HG02763 (cell line): ENCODE measurements around the gene OR6N1.

Source experiments
- ATAC-seq: cut with Tn5 transposase; IDR thresholded peaks from one replicate; pipeline ENCODE4 v1.9.1; 2021; ENCODE audit warnings: mild to moderate bottlenecking, moderate library complexity; ENCODE audit not compliant: unreplicated experiment

The OR6N1 gene

DNA sequence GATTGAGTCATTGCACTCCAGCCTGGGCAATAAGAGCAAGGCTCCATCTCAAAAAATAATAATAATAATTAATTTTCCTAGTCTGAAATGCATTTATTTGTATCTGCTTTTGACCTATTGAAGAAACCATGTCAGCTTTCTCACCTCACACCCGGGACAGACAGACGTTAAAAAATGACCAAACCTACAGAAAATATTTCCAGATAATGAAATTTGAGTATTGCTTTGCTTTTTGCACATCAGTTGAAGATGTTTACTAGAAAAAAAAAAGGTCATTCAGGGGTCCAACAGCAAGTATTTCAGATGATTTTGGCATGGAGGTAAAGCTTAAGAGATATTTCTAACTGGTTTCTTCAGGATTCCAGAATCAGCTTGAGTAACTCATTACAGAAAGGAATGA is 17.6 kb downstream of the OR6N1 start, which contains the start of gene OR6K6:
Gene OR6K6 (plus strand): TSS at position 301 of the 400 bp plus-strand sequence. CDS start 168 bp downstream, outside the sequence.
- ATAC-seq: no peak

- ATAC-seq: no peak
Measured at GRCh38 chr1:158752155-158752712, 19.8 kb downstream of the OR6N1 start.

DNA sequence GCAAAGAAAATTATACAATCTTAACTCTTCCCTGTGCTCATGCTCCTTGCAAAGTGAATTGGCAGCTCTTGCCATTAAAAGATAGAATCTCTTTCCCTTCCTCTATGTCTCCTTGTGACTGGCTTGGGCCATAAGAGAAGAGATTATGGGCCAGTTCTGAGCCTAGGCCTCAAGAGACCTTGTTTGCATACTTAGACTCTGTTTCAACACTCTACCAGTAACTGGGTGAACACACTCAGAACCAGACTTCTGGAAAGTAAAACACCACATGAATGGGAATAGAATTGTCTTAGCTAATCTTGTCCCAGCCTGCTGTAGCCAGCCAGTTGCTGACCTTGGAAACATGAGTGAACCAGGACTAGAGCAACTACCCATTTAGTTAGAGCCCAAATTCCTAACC is 36.1 kb downstream of the OR6N1 start:
- ATAC-seq: no peak

- no peak for ATAC-seq
Measured at GRCh38 chr1:158732524-158732923, 39.5 kb downstream of the OR6N1 start.

- no peak for ATAC-seq
Measured at GRCh38 chr1:158731707-158732106, 40.3 kb downstream of the OR6N1 start.

GRCh38 chr1:158730453-158730852 is 41.5 kb downstream of the OR6N1 start:
- no peak for ATAC-seq

DNA sequence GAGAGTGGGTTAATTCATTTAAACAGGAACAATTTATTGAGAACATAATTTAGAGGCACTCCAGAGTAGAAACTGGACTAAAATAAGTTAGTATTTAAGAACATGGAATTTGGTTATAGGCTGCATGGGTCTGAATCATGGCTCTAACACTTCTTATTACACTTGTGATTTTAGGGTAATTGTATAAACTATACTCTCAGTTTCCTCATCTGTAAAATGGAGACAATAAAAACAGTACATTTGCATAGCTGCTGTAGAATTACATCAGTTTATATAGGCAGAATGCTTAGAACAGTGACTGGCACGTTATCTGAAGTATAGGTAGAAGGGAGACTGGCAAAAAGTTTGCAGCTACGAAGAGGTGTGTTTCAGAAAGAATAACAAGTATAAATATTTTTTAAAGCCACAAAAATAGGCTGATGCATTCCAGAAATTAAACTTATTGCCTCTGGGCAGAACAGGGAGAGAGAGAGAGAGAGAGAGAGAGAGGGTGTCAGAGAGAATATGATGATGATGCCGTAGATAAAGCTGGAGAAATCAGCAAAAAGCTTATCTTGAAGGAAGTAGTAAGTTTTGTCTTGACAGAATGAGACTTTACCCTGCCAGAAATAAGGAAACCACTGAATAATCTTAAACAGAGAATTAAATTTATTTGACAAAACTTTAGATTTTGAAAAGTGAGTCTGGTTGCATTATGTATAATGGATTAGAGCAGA is 43.3 kb downstream of the OR6N1 start:
- no peak for ATAC-seq

GRCh38 chr1:158724442-158724841 is 47.6 kb downstream of the OR6N1 start:
- no peak for ATAC-seq

DNA sequence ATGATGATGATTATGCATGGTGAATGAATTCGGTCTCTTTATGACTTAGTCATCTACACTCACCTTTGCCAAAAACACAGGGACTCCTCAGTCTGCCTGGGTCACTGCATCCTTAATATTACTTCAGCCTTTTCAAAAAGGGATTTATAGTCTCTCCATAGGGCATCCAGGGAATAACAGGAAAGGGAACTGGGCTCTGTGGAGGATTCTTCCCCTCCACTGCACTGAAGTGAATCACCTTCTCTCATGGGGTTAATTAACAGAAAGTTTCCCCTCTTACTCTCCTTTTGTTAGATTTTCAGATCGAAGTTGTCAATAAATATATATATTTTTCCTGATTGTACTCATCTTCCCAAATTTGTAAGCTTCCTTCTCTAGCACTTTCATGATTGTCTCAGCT is 51.4 kb downstream of the OR6N1 start, which contains the start of gene OR6K3:
Gene OR6K3 (minus strand): TSS at position 101 of the 400 bp plus-strand sequence. CDS start 2,605 bp downstream, outside the sequence.
- no peak for ATAC-seq

DNA sequence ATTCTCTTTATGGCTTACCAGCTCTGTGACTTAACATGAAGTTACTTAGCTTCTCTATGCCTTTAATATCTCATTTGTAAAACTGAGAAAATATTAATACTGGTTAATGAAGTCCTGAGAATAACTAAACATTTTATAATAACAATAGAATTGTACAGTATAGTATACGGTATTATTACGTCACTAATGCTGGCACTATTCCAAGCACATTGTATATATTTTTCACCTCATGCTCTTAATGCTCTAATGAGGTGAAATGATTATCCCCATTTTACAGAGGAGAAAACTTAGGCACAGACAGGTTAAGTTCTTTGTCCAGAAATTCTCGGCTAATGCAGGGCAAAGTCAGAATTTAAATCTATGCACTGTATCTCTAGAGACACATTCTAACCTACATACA is 52.3 kb downstream of the OR6N1 start:
- no peak for ATAC-seq

- no peak for ATAC-seq
Measured at GRCh38 chr1:158717344-158717743, 54.7 kb downstream of the OR6N1 start.

DNA sequence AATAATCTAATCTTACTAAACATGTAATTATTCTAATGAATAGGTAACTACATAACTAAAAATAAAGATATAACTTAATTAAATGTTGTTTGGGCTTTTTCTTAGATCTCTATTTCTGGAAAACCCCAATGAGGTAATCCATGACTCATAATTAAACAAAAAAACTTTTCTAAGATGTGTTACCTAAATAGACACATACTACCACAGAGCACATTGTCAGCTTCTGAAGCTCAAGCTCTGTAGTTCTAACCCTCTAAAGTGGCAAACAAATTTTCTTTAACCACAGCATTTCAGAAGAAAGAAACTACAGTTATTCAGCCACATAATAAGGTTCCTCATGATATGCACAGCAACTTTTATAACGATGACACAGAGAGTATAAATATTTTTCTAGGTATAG is 55.7 kb downstream of the OR6N1 start:
- ATAC-seq: no peak

GRCh38 chr1:158714754-158715153 is 57.2 kb downstream of the OR6N1 start:
- ATAC-seq: no peak
